NCI-H2171 (cell line): ENCODE results near the gene RASGEF1C.
"Not testable (repeated sequence)": the region's sequence is repeated elsewhere in the genome, so short reads cannot be mapped to it uniquely, and the experiment has no call there.

Experiments used
- DNase-seq: peaks from one replicate; lab custom pipeline; 2025; lab: John Stamatoyannopoulos, UW

Gene RASGEF1C

GRCh38 chr5:180135967-180136629 is 72.9 kb downstream of the RASGEF1C start:
- no peak for DNase-seq

- DNase-seq: no peak
These were observed 73.7 kb downstream of the RASGEF1C start for GRCh38 chr5:180135128-180135955.

DNA sequence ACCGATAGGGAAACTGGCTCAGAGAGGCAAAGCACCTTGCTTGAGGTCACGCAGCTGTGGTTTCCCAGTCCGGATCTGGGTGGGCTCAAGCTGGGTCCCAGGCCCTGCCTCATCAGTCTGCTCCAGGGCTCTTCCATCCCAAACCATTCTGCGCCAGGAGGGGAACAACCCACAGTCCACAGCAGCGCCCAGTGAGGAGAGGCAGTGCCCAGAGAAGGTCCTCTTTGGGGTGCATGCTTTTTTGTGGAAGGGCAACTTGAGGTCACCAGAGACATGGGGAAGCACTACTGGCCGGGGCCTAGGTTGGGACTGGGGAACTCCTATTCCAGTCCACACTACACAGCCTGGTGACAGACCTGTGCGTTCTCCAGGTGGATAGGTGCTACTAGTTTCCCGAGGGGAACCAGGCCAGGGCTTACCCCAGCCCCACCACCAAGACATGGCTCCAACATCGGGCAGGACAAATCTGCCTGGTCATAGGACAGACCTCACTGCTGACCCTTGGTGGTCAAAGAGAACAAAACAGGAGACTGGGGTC is 75.0 kb downstream of the RASGEF1C start:
- DNase-seq: no peak

GRCh38 chr5:180133551-180133950 is 75.5 kb downstream of the RASGEF1C start:
- DNase-seq: no peak

GRCh38 chr5:180133060-180133459 is 76.0 kb downstream of the RASGEF1C start:
- DNase-seq: no peak

DNA sequence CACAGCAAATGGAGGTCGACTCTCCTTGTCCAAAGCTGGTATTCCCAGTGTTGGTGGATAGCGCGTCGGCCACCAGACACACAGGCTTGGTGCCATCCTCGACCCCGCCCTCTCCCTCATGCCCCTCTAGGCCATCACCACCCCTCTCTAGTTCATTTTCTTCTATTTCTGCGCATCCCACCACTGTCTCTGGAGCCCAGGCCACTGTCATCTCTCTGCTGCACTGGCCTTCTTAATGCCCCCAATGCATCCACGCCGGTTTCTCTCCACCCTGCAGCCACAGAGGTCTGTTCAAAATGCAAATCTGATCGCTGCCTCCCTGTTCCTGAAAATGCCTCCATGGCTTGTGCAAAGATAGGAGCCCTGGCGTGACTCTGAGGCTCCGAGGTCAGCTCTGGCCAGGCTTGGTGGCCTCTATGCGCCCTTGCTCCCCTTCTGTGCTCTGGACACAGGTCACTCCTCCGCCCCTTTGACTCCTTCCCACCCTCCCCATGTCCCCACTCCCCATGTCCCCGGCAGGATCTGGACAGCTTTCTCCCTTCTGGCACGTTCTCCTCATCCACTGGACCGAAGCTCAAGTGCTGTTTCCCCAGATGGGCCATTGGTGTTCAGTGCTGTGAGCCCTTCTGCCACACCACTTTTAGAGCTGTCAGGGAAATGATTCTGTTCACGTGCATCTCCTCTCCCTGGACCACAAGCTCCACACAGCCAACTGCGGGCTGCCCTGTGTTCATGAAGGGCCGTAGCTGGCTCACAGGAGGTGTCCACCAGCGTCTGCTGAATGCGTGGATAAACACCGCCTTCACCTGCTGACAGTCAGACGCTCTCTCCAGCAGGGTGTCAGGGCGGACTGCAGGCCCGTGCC is 77.9 kb downstream of the RASGEF1C start:
- no peak for DNase-seq

DNA sequence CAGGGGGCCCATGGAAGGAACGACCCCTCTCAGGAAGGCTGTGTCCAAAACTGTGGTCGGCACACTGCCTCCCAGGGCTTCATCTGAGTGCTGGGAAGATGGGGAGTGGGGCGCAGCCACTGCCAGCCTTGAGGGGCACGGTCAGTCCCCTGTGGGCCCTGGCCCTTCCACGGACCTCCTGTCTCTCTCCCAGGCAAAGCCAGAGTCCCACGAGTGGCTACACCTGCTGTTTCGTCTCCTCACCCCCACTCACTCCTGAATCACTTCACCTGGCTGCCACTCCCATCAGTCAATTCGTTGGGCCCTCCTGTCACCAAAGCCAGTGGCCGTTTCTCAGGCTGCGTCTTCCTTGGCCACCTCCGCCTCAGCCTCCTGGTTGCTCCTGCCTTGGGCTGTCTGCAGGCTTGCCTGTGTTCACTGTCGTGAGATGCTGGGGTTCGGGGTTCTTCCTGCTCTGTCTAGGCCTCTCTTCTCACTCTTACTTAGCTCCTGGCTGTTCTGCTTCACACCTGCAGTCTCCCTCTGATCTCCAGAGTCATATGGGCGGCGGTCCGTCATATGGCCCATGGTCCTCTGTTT is 78.6 kb downstream of the RASGEF1C start:
- no peak for DNase-seq

GRCh38 chr5:180129291-180130190 is 79.5 kb downstream of the RASGEF1C start:
- no peak for DNase-seq

- no peak for DNase-seq
These were observed 80.2 kb downstream of the RASGEF1C start for GRCh38 chr5:180128671-180129261.

- DNase-seq: no peak
These were observed 81.0 kb downstream of the RASGEF1C start for GRCh38 chr5:180127682-180128670.

DNA sequence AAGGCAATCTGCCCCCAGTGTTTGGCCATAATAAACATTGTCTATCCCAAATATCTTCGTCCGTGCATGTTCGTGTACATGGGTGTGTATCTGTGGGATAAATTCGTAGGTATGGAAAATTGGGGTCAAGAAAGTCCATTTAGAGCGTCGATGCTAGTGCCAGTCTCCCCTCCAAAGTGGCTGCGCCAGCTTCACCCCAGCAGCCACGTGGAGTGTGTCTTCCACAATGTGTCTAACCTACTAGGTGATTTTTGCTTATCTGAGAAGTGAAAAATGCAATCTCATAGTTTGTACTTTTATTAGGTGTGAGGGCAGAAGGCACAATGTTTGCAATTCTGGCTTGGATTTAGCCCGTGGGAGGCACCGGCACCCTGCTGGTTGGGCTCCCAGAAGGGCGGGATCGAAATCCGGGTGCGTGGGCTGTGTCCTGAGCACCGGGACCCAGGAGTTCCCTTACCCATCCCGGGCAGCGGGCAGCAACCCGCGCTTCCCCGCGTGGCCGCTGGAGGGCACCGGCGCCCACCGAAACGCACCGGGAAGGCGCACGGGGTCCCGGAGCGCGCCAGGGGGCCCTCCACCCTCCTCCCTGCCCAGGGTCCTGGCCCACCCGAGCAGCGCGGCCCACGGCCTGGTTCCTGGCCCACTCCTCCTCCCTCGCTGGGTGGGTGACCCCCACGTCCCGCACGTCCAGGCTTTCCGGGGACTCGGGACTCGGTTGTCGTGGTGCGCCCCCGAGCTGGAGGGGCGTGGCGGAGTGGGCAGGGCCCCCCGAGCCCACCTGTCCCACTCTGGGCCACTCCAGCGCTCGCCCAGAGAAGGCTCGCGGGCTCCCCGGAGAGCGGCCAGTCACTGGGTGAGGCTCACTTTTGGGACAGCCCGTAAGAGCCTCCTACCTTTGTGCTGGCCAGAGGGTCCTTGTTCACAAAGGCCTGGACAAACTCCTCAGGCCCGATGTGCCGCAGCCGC is 82.0 kb downstream of the RASGEF1C start:
- DNase-seq: no peak

- not testable (repeated sequence) for DNase-seq
These were observed 82.9 kb downstream of the RASGEF1C start for GRCh38 chr5:180126156-180126555.

GRCh38 chr5:180124662-180125061 is 84.3 kb downstream of the RASGEF1C start:
- DNase-seq: not testable (repeated sequence)

- DNase-seq: no peak
These were observed 86.1 kb downstream of the RASGEF1C start for GRCh38 chr5:180122875-180123274.

DNA sequence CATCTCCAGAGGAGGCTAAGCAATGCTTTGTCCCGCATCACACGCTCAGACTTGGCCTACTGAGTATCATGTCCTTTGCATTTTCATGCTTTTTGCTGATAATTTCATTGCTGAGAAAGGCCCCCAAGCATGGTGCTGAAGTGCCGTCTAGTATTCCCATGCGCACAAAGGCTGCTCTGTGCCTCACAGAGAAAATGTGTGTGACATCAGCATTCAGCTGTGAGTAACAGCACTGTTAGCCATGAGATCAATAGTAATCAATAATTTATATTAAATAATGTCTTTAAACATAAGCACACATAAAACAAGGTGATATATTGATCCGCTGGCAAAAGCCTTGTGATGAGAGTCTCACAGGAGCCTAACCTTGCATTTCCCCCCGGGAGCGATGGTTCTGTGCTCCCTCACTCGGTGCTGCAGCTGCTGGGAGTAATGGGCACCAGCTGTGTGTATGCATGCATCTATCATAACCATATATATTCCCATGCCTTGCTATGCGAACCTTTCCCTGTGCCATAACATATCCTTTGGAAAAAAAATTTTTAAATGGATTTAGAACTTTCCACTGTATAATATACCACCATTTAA is 87.1 kb downstream of the RASGEF1C start:
- no peak for DNase-seq

DNA sequence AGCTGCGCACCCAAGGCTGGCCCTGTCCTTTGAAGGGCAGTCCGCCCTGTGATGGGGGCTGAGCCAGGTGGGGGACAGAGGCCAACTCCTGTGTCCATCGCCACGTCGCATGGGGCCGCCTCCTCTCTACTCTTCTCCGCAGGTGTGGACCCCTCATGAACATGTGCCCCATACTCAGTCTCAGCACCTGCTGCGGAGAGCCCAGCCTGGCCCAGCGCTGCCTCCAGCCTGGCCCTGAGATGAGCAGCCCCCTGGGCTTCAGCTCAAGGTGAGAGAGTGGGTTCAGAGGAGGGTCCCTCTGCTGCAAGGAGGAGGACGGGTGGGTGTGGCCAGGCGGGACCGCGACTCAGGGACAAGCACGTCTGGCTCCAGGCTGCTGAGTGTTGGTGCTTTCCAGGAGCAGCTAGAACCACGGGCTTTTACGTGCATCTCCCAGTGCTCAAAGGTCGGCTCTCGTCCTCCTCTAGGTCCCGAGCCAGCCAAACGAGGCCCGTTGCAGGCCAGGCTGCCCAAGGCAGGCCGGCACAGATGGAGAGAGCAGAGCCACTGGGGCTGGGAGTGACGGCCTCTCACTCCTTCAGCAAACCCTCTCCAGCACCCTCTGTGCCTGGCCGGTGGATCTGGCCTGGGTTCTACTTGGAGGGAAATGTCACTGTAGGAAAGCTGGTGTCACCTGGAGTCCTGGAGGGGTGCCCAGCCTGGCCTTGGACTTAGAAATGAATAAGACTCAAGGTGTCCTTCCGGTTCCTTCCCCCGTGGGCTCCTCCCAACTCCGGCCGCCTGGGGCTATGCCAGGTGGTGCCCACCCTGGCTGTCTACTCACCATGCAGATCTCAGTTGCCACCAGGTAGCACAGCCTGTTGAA is 88.5 kb downstream of the RASGEF1C start:
- no peak for DNase-seq

GRCh38 chr5:180119903-180120236 is 89.1 kb downstream of the RASGEF1C start:
- no peak for DNase-seq
